SK-N-SH treated with all-trans-retinoic acid at 6 μM for 48 hours (cell line): ENCODE data around the gene MIPOL1.

ENCODE experiments used
- ARNTL ChIP-seq: fragments of 450-650 bp; formaldehyde crosslinking; IDR thresholded peaks from 2 replicates; pipeline ENCODE4 v1.5.0; 2020; ENCODE audit warnings: low read depth, mild to moderate bottlenecking, moderate library complexity, borderline replicate concordance
- CSDC2 ChIP-seq: fragments of 250-450 bp; sonication (Bioruptor Pico); IDR thresholded peaks from 2 replicates; pipeline ENCODE4 v1.5.0; 2020; ENCODE audit warnings: mild to moderate bottlenecking, moderate library complexity
- ISL1 ChIP-seq: fragments of 250-450 bp; sonication (Bioruptor Pico); IDR thresholded peaks from 2 replicates; pipeline ENCODE4 v2.1.2; 2022; ENCODE audit warnings: mild to moderate bottlenecking, moderate library complexity
- OSR1 ChIP-seq: fragments of 250-450 bp; sonication (Bioruptor Pico); IDR thresholded peaks from 2 replicates; pipeline ENCODE4 v1.8.0; 2022; ENCODE audit warnings: moderate library complexity, mild to moderate bottlenecking, inconsistent platforms
- PPARA ChIP-seq: fragments of 250-450 bp; sonication (Bioruptor Pico); IDR thresholded peaks from 2 replicates; pipeline ENCODE4 v1.5.0; 2020; ENCODE audit warnings: mild to moderate bottlenecking, borderline replicate concordance
- RARB ChIP-seq: fragments of 250-450 bp; sonication (Bioruptor Pico); IDR thresholded peaks from 2 replicates; pipeline ENCODE4 v1.8.0; 2021; ENCODE audit warnings: mild to moderate bottlenecking, moderate library complexity
- TOX ChIP-seq: fragments of 250-450 bp; sonication (Bioruptor Pico); IDR thresholded peaks from 2 replicates; pipeline ENCODE4 v1.8.0; 2021; ENCODE audit warnings: mild to moderate bottlenecking, moderate library complexity, borderline replicate concordance
- ZFP3 ChIP-seq: fragments of 250-450 bp; sonication (Bioruptor Pico); IDR thresholded peaks from 2 replicates; pipeline ENCODE4 v1.5.0; 2020; ENCODE audit warnings: mild to moderate bottlenecking, moderate library complexity
- TF ChIP-seq, protein P1 (sequence below): fragments of 250-450 bp; sonication (Bioruptor Pico); IDR thresholded peaks from 2 replicates; pipeline ENCODE4 v1.8.0; 2021; ENCODE audit warnings: low read depth, mild to moderate bottlenecking, moderate library complexity, borderline replicate concordance
- TF ChIP-seq, protein P2 (sequence below): fragments of 250-450 bp; sonication (Bioruptor Pico); IDR thresholded peaks from 2 replicates; pipeline ENCODE4 v1.5.0; 2020; ENCODE audit warnings: mild to moderate bottlenecking, moderate library complexity
- TF ChIP-seq, protein P3 (sequence below): fragments of 250-450 bp; sonication (Bioruptor Pico); IDR thresholded peaks from 2 replicates; pipeline ENCODE4 v1.5.1; 2021; ENCODE audit warnings: mild to moderate bottlenecking, moderate library complexity
- TF ChIP-seq, protein P4 (sequence below): fragments of 250-450 bp; sonication (Bioruptor Pico); IDR thresholded peaks from 2 replicates; pipeline ENCODE4 v1.5.1; 2020; ENCODE audit warnings: low read depth, mild to moderate bottlenecking, moderate library complexity
- TF ChIP-seq, protein P5 (sequence below): fragments of 250-450 bp; sonication (Bioruptor Pico); IDR thresholded peaks from 2 replicates; pipeline ENCODE4 v1.8.0; 2020; ENCODE audit warnings: mild to moderate bottlenecking, moderate library complexity, borderline replicate concordance

DNA sequence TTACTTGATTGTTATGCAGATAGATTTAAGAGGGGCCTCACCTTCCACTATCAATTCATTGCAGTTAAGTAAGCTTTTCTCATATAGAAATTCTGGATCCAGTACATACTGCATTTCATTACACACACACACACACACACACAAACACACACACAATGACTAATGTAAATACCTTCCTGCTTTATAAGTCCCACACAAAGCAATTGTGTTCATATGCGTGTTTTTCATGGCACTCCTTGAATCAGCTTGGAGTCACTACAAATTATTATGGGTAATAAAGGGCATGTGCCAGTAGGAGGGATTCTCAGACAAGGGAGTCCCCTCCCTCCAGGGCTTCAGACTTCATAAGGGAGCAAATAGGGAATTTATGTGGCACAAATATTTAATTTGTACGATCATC is 4.5 kb downstream of the MIPOL1 start:
- TF ChIP-seq OSR1 (CRISPR knock-in tag) (no peak), ARNTL (CRISPR knock-in tag) (no peak), ZFP3 (CRISPR knock-in tag) (no peak), PPARA (no peak), TOX (CRISPR knock-in tag) (no peak), RARB (no peak), CSDC2 (CRISPR knock-in tag) (no peak), ISL1 (CRISPR knock-in tag) (no peak)
- TF ChIP-seq, protein P1, sequence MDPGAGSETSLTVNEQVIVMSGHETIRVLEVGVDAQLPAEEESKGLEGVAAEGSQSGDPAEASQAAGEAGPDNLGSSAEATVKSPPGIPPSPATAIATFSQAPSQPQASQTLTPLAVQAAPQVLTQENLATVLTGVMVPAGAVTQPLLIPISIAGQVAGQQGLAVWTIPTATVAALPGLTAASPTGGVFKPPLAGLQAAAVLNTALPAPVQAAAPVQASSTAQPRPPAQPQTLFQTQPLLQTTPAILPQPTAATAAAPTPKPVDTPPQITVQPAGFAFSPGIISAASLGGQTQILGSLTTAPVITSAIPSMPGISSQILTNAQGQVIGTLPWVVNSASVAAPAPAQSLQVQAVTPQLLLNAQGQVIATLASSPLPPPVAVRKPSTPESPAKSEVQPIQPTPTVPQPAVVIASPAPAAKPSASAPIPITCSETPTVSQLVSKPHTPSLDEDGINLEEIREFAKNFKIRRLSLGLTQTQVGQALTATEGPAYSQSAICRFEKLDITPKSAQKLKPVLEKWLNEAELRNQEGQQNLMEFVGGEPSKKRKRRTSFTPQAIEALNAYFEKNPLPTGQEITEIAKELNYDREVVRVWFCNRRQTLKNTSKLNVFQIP (CRISPR knock-in tag): no peak
- TF ChIP-seq, protein P2, sequence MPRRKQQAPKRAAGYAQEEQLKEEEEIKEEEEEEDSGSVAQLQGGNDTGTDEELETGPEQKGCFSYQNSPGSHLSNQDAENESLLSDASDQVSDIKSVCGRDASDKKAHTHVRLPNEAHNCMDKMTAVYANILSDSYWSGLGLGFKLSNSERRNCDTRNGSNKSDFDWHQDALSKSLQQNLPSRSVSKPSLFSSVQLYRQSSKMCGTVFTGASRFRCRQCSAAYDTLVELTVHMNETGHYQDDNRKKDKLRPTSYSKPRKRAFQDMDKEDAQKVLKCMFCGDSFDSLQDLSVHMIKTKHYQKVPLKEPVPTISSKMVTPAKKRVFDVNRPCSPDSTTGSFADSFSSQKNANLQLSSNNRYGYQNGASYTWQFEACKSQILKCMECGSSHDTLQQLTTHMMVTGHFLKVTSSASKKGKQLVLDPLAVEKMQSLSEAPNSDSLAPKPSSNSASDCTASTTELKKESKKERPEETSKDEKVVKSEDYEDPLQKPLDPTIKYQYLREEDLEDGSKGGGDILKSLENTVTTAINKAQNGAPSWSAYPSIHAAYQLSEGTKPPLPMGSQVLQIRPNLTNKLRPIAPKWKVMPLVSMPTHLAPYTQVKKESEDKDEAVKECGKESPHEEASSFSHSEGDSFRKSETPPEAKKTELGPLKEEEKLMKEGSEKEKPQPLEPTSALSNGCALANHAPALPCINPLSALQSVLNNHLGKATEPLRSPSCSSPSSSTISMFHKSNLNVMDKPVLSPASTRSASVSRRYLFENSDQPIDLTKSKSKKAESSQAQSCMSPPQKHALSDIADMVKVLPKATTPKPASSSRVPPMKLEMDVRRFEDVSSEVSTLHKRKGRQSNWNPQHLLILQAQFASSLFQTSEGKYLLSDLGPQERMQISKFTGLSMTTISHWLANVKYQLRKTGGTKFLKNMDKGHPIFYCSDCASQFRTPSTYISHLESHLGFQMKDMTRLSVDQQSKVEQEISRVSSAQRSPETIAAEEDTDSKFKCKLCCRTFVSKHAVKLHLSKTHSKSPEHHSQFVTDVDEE (CRISPR knock-in tag): no peak
- TF ChIP-seq, protein P3, sequence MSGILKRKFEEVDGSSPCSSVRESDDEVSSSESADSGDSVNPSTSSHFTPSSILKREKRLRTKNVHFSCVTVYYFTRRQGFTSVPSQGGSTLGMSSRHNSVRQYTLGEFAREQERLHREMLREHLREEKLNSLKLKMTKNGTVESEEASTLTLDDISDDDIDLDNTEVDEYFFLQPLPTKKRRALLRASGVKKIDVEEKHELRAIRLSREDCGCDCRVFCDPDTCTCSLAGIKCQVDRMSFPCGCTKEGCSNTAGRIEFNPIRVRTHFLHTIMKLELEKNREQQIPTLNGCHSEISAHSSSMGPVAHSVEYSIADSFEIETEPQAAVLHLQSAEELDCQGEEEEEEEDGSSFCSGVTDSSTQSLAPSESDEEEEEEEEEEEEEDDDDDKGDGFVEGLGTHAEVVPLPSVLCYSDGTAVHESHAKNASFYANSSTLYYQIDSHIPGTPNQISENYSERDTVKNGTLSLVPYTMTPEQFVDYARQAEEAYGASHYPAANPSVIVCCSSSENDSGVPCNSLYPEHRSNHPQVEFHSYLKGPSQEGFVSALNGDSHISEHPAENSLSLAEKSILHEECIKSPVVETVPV (CRISPR knock-in tag): no peak
- TF ChIP-seq, protein P4, sequence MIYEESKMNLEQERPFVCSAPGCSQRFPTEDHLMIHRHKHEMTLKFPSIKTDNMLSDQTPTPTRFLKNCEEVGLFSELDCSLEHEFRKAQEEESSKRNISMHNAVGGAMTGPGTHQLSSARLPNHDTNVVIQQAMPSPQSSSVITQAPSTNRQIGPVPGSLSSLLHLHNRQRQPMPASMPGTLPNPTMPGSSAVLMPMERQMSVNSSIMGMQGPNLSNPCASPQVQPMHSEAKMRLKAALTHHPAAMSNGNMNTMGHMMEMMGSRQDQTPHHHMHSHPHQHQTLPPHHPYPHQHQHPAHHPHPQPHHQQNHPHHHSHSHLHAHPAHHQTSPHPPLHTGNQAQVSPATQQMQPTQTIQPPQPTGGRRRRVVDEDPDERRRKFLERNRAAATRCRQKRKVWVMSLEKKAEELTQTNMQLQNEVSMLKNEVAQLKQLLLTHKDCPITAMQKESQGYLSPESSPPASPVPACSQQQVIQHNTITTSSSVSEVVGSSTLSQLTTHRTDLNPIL: no peak
- TF ChIP-seq, protein P5, sequence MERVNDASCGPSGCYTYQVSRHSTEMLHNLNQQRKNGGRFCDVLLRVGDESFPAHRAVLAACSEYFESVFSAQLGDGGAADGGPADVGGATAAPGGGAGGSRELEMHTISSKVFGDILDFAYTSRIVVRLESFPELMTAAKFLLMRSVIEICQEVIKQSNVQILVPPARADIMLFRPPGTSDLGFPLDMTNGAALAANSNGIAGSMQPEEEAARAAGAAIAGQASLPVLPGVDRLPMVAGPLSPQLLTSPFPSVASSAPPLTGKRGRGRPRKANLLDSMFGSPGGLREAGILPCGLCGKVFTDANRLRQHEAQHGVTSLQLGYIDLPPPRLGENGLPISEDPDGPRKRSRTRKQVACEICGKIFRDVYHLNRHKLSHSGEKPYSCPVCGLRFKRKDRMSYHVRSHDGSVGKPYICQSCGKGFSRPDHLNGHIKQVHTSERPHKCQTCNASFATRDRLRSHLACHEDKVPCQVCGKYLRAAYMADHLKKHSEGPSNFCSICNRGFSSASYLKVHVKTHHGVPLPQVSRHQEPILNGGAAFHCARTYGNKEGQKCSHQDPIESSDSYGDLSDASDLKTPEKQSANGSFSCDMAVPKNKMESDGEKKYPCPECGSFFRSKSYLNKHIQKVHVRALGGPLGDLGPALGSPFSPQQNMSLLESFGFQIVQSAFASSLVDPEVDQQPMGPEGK: no peak
